Activated CD4-positive, alpha-beta T cell treated with anti-CD3 and anti-CD28 coated beads, Interleukin-2, amount 10 ng/mL, durations not matched to agents 24 days and 14 days (primary cell): ENCODE data around the gene TTC9. TPM values are rescaled to one million over a fixed set of nuclear protein-coding genes. Genes with fewer than 3 reads are reported as not detected.

Experiments used
- DNase-seq: peaks from one replicate; pipeline ENCODE4 v3.0.0; 2022
- H3K27ac Mint-ChIP-seq: one replicate; pipeline ENCODE4 v1.8.0; 2022; ENCODE audit warnings: mild to moderate bottlenecking, mixed read lengths
- H3K27me3 Mint-ChIP-seq: one replicate; pipeline ENCODE4 v1.8.0; 2022; ENCODE audit warnings: mixed read lengths
- H3K36me3 Mint-ChIP-seq: one replicate; pipeline ENCODE4 v1.8.0; 2022; ENCODE audit warnings: low read depth, mild to moderate bottlenecking, mixed read lengths
- H3K4me1 Mint-ChIP-seq: one replicate; pipeline ENCODE4 v1.8.0; 2021; ENCODE audit warnings: mixed read lengths
- H3K4me3 Mint-ChIP-seq: one replicate; pipeline ENCODE4 v1.8.0; 2022; ENCODE audit warnings: mild to moderate bottlenecking, moderate library complexity, mixed read lengths
- H3K9me3 Mint-ChIP-seq: one replicate; pipeline ENCODE4 v1.8.0; 2021; ENCODE audit warnings: mixed read lengths
- intact Hi-C: fragments of 100-400 bp; cut with micrococcal nuclease; formaldehyde crosslinking; loops from one replicate; pipeline ENCODE4 v1.15.1; 2023
- total RNA-seq: library from RNA; stranded (reverse); gene quantifications from 2 replicates; pipeline ENCODE4 v1.2.3, GENCODE V29; 2022

TTC9 gene
- total RNA-seq, 1 donor from 2014 or later: 5.8 TPM

DNA sequence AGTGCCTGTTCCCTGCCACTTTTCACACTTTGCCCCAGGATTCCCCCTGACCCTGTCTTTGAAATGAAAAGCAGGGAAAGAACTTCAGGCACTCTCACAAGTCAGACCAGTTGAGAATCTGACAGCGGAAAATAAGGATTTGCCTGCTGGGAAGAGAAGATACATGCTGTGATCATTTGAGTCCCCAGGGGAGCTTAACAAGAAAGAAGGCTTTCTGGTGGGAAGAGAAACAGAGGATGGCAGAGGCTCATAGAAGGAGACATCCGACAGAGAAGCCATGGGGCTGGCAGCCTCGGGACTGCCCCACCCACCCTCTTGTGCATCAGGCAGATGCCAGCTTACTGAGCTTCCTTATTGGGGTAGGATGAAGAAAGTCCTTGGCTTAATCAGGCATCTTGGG lies 11.9 kb downstream of the TTC9 start:
- H3K4me3 Mint-ChIP-seq: peak overlapping the region; percentile 22
- intact Hi-C loops: loop anchor here (2.0 kb wide), 1 partner anchor 53 kb away; the partner anchor contains the start of gene MED6
- peak overlapping the region; percentile 52 for H3K27ac Mint-ChIP-seq
- no peaks in the 10 kb centered on the region for H3K27me3 Mint-ChIP-seq
- H3K36me3 Mint-ChIP-seq: peaks cover 19% of the 10 kb centered on the region
- H3K4me1 Mint-ChIP-seq: peaks cover 64% of the 10 kb centered on the region
- H3K9me3 Mint-ChIP-seq: no peaks in the 10 kb centered on the region
- no peak for DNase-seq

- H3K27me3 Mint-ChIP-seq: no peaks in the 10 kb centered on the region
- intact Hi-C loops: loop anchor here (1.0 to 5.0 kb wide), 4 partner anchors 13 to 253 kb away; partner anchors contain the start of genes MAP3K9, MED6, PCNX1 and TTC9
- H3K27ac Mint-ChIP-seq: peak overlapping the region; percentile 98
- H3K36me3 Mint-ChIP-seq: peaks cover 18% of the 10 kb centered on the region
- peak; percentile 75 for DNase-seq
- H3K4me1 Mint-ChIP-seq: peaks cover 71% of the 10 kb centered on the region
- peak overlapping the region; percentile 85 for H3K4me3 Mint-ChIP-seq
- H3K9me3 Mint-ChIP-seq: no peaks in the 10 kb centered on the region
Observed at GRCh38 chr14:70654632-70655031, 12.9 kb downstream of the TTC9 start.

GRCh38 chr14:70655110-70655826 lies 13.6 kb downstream of the TTC9 start:
- Mint-ChIP-seq H3K9me3 (no peaks in the 10 kb centered on the region), H3K27me3 (no peaks in the 10 kb centered on the region), H3K4me3 (peak overlapping the region; percentile 85), H3K36me3 (peaks cover 14% of the 10 kb centered on the region), H3K4me1 (peaks cover 73% of the 10 kb centered on the region), H3K27ac (peak overlapping the region; percentile 98)
- peak; percentile 94 for DNase-seq
- intact Hi-C loops: loop anchor here (1.0 to 5.0 kb wide), 4 partner anchors 14 to 252 kb away; partner anchors contain the start of genes MAP3K9, MED6, PCNX1 and TTC9

- DNase-seq: no peak
- intact Hi-C loops: loop anchor here (5.0 kb wide), 2 partner anchors 148 to 248 kb away; partner anchors contain the start of genes MAP3K9 and PCNX1
- Mint-ChIP-seq H3K36me3 (peaks cover 14% of the 10 kb centered on the region), H3K27ac (peak overlapping the region; percentile 86), H3K4me3 (peak overlapping the region; percentile 64), H3K27me3 (no peaks in the 10 kb centered on the region), H3K4me1 (peaks cover 75% of the 10 kb centered on the region), H3K9me3 (no peaks in the 10 kb centered on the region)
Observed at GRCh38 chr14:70658899-70659298, 17.2 kb downstream of the TTC9 start.

DNA sequence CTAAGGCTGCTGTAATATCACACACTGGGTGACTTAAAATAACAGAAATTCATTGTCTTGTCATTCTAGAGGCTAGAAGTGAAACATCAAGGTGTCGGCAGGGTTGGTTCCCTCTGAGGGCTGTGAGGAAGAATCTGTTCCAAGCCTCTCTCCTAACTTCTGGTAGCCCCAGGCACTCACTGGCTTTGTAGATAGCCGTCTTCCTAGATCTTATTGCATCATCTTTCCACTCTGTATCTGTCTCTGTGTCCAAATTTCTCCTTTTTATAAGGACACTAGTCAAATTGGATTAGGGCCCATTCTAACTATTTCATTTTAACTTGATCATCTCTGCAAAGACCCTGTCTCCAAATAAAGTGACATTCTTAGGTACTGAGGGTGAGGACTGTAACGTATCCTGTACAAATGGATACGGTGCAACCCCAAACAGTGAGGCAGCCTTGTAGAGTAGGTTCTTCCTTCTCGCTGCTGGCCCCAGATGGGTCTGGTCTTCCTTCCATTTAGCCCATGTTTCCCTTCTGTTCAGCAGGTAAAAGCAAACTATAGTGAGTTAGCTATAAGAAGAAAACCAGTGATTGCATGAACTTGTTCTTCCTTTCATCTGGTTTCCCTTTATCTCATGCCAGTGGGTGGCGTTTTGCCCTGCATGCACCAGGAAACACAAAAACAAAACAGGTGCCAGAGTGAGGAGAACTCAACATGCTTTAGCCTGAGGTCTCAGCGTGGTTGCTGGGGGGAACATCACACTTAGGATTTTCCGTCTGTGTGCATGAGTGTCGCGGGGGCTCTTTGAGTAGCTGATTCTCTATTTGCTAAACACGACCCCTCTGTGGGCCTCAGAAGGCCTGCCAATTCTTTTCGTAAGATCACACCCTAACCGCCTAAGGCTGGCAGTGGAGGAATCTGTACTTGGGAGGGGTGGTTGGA lies 19.5 kb downstream of the TTC9 start:
- Mint-ChIP-seq H3K9me3 (no peaks in the 10 kb centered on the region), H3K4me1 (peaks cover 71% of the 10 kb centered on the region), H3K36me3 (peaks cover 13% of the 10 kb centered on the region), H3K27me3 (no peaks in the 10 kb centered on the region), H3K27ac (peak overlapping the region; percentile 86), H3K4me3 (peak overlapping the region; percentile 72)
- intact Hi-C loops: no loop called here
- peak; percentile 85 for DNase-seq

DNA sequence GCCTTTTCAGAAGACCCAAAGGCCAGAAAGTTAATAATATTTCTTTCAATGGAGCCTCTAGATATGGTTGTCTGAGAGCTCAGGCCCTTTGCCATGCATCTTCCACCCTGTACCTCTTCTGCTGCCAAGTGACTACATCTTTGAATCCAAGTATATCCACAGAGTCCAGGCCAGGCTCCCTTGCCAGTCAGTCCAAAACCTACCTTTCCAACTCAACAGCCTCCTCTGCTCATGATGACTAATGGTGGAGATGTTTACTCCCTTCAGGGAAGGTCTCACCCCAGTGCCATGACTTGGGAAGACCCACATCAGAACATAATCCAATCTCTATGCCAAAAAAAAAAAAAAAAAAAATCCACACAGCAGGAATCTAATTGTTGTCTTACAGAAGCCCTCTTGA lies 20.4 kb downstream of the TTC9 start:
- Mint-ChIP-seq H3K4me3 (peak overlapping the region; percentile 72), H3K27me3 (no peaks in the 10 kb centered on the region), H3K36me3 (peaks cover 17% of the 10 kb centered on the region), H3K4me1 (peaks cover 66% of the 10 kb centered on the region), H3K27ac (peak overlapping the region; percentile 86), H3K9me3 (no peaks in the 10 kb centered on the region)
- intact Hi-C loops: no loop called here
- no peak for DNase-seq

- no peak for DNase-seq
- Mint-ChIP-seq H3K4me1 (peaks cover 63% of the 10 kb centered on the region), H3K9me3 (no peaks in the 10 kb centered on the region), H3K27ac (no peak overlapping the region), H3K27me3 (no peaks in the 10 kb centered on the region), H3K4me3 (no peak overlapping the region), H3K36me3 (peaks cover 16% of the 10 kb centered on the region)
- intact Hi-C loops: no loop called here
Observed at GRCh38 chr14:70662816-70663215, 21.1 kb downstream of the TTC9 start.

DNA sequence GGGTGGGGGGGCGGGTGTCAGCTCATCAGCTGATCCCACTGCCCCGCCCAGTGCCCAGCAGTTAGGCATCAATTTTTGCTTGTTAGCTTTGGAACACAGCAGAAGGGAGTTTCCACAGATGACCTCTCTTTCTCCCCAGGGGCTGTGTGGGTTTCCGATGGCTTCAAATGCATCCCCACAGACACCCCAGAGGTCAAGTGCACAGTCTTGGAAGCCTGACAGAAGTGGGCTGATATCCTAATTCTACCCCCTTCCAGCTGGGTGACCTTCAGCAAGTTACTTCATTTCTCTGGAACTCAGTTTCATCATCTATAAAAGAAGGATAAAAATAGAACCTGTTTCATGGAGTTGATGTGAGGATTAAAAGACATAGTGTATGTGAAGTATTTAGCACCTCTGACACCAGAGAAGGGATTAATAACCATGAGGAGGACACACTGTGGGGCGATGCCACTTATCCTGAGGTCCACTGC lies 22.0 kb downstream of the TTC9 start:
- Mint-ChIP-seq H3K27me3 (no peaks in the 10 kb centered on the region), H3K36me3 (peaks cover 22% of the 10 kb centered on the region), H3K27ac (no peak overlapping the region), H3K9me3 (no peaks in the 10 kb centered on the region), H3K4me3 (no peak overlapping the region), H3K4me1 (peaks cover 56% of the 10 kb centered on the region)
- intact Hi-C loops: no loop called here
- no peak for DNase-seq

- peaks cover 45% of the 10 kb centered on the region for H3K4me1 Mint-ChIP-seq
- no peak for DNase-seq
- H3K27me3 Mint-ChIP-seq: no peaks in the 10 kb centered on the region
- no peaks in the 10 kb centered on the region for H3K9me3 Mint-ChIP-seq
- H3K4me3 Mint-ChIP-seq: no peak overlapping the region
- no peak overlapping the region for H3K27ac Mint-ChIP-seq
- intact Hi-C loops: no loop called here
- peaks cover 22% of the 10 kb centered on the region for H3K36me3 Mint-ChIP-seq
Observed at GRCh38 chr14:70664698-70665447, 23.2 kb downstream of the TTC9 start.

GRCh38 chr14:70665448-70666360 lies 24.0 kb downstream of the TTC9 start:
- no peak for DNase-seq
- Mint-ChIP-seq H3K27ac (no peak overlapping the region), H3K9me3 (no peaks in the 10 kb centered on the region), H3K27me3 (no peaks in the 10 kb centered on the region), H3K4me3 (no peak overlapping the region), H3K36me3 (peaks cover 27% of the 10 kb centered on the region), H3K4me1 (peaks cover 37% of the 10 kb centered on the region)
- intact Hi-C loops: no loop called here

GRCh38 chr14:70666361-70666686 lies 24.6 kb downstream of the TTC9 start:
- peaks cover 30% of the 10 kb centered on the region for H3K36me3 Mint-ChIP-seq

GRCh38 chr14:70670992-70671651 lies 29.4 kb downstream of the TTC9 start:
- peaks cover 29% of the 10 kb centered on the region for H3K36me3 Mint-ChIP-seq
- no peak overlapping the region for H3K27ac Mint-ChIP-seq
- no peak for DNase-seq
- peaks cover 4% of the 10 kb centered on the region for H3K4me1 Mint-ChIP-seq
- H3K27me3 Mint-ChIP-seq: no peaks in the 10 kb centered on the region
- H3K4me3 Mint-ChIP-seq: no peak overlapping the region
- H3K9me3 Mint-ChIP-seq: no peaks in the 10 kb centered on the region
- intact Hi-C loops: no loop called here

More at GRCh38 chr14:70666361-70666686, 24.6 kb downstream of the TTC9 start:
- Mint-ChIP-seq H3K4me1 (peaks cover 31% of the 10 kb centered on the region), H3K9me3 (no peaks in the 10 kb centered on the region), H3K27me3 (no peaks in the 10 kb centered on the region), H3K27ac (no peak overlapping the region), H3K4me3 (no peak overlapping the region)
- intact Hi-C loops: no loop called here
- no peak for DNase-seq
